ENCODE data around the gene MFN1.

The MFN1 gene

GRCh38 chr3:179430277-179430870, 82.9 kb downstream of the MFN1 start:
- Histone ChIP-seq H3K4me3 (ENCODE audit: extremely low read depth, insufficient read depth, low read length, poor library complexity, severe bottlenecking) (no peak overlapping the region), H3K9me3 (ENCODE audit: control insufficient read depth, low read length) (peaks cover 2% of the 10 kb centered on the region), H3K27ac (ENCODE audit: low read depth, low read length, severe bottlenecking) (no peak overlapping the region), H3K36me3 (ENCODE audit: control insufficient read depth, insufficient read depth, low read length) (peaks cover 19% of the 10 kb centered on the region), H3K4me1 (ENCODE audit: control insufficient read depth, insufficient read depth, low read length, poor library complexity, severe bottlenecking) (no peaks in the 10 kb centered on the region)
- 94% methylated on average over 2 of the region's 2 CpGs; no CpG with 5 or more reads in 1 of the 2 experiments for WGBS, 2 experiments (ENCODE audit: insufficient coverage in 2 of 2)

- WGBS, 2 experiments (ENCODE audit: insufficient coverage in 2 of 2), result 100% methylated on average over 1 of the region's 3 CpGs
Observed at GRCh38 chr3:179432021-179432420, 84.5 kb downstream of the MFN1 start.

GRCh38 chr3:179432451-179432850, 84.9 kb downstream of the MFN1 start:
- Histone ChIP-seq H3K4me3 (ENCODE audit: extremely low read depth, insufficient read depth, low read length, poor library complexity, severe bottlenecking) (no peak overlapping the region), H3K4me1 (ENCODE audit: control insufficient read depth, insufficient read depth, low read length, poor library complexity, severe bottlenecking) (no peaks in the 10 kb centered on the region), H3K36me3 (ENCODE audit: control insufficient read depth, insufficient read depth, low read length) (peaks cover 2% of the 10 kb centered on the region), H3K27ac (ENCODE audit: low read depth, low read length, severe bottlenecking) (no peak overlapping the region), H3K9me3 (ENCODE audit: control insufficient read depth, low read length) (no peaks in the 10 kb centered on the region)
- WGBS, 2 experiments (ENCODE audit: insufficient coverage in 2 of 2), result no CpG with 5 or more reads among the region's 1 CpG

More at GRCh38 chr3:179432021-179432420, 84.5 kb downstream of the MFN1 start:
- Histone ChIP-seq H3K9me3 (ENCODE audit: control insufficient read depth, low read length) (no peaks in the 10 kb centered on the region), H3K4me1 (ENCODE audit: control insufficient read depth, insufficient read depth, low read length, poor library complexity, severe bottlenecking) (no peaks in the 10 kb centered on the region), H3K4me3 (ENCODE audit: extremely low read depth, insufficient read depth, low read length, poor library complexity, severe bottlenecking) (no peak overlapping the region), H3K36me3 (ENCODE audit: control insufficient read depth, insufficient read depth, low read length) (peaks cover 5% of the 10 kb centered on the region), H3K27ac (ENCODE audit: low read depth, low read length, severe bottlenecking) (no peak overlapping the region)

- Histone ChIP-seq H3K4me3 (ENCODE audit: extremely low read depth, insufficient read depth, low read length, poor library complexity, severe bottlenecking) (no peak overlapping the region), H3K4me1 (ENCODE audit: control insufficient read depth, insufficient read depth, low read length, poor library complexity, severe bottlenecking) (no peaks in the 10 kb centered on the region), H3K9me3 (ENCODE audit: control insufficient read depth, low read length) (no peaks in the 10 kb centered on the region), H3K36me3 (ENCODE audit: control insufficient read depth, insufficient read depth, low read length) (peaks cover 15% of the 10 kb centered on the region), H3K27ac (ENCODE audit: low read depth, low read length, severe bottlenecking) (no peak overlapping the region)
- whole genome bisulfite sequencing, 2 experiments (ENCODE audit: insufficient coverage in 2 of 2), result no CpG with 5 or more reads among the region's 3 CpGs
Observed at GRCh38 chr3:179436517-179436916, 89.0 kb downstream of the MFN1 start.

- WGBS, 2 experiments (ENCODE audit: insufficient coverage in 2 of 2), result 66 to 67% methylated on average over 4 to 5 of the region's 5 CpGs
- no peak overlapping the region for H3K27ac ChIP-seq (ENCODE audit: low read depth, low read length, severe bottlenecking)
- H3K4me1 ChIP-seq (ENCODE audit: control insufficient read depth, insufficient read depth, low read length, poor library complexity, severe bottlenecking), result no peaks in the 10 kb centered on the region
- H3K4me3 ChIP-seq (ENCODE audit: extremely low read depth, insufficient read depth, low read length, poor library complexity, severe bottlenecking), result no peak overlapping the region
- H3K36me3 ChIP-seq (ENCODE audit: control insufficient read depth, insufficient read depth, low read length), result peaks cover 22% of the 10 kb centered on the region
- no peaks in the 10 kb centered on the region for H3K9me3 ChIP-seq (ENCODE audit: control insufficient read depth, low read length)
Observed at GRCh38 chr3:179438841-179439240, 91.3 kb downstream of the MFN1 start.

All from mesodermal cell (in vitro differentiated cells).